Fibroblast of lung (primary cell): ENCODE data around the gene CIAPIN1. TPM values are rescaled to one million over a fixed set of nuclear protein-coding genes. Genes with fewer than 3 reads are reported as not detected.

ENCODE experiments used
- DNase-seq, 2 donors: peaks; one replicate each; pipeline versions ENCODE4 v3.0.0 to v3.0.0-alpha.2; 2010; ENCODE audit warnings: low read depth in 2 of 2
- H2AFZ ChIP-seq: 2 replicates; pipeline ENCODE4 v1.5.1; 2012; ENCODE audit warnings: low read length, control low read depth, inconsistent platforms
- H3K27ac ChIP-seq: 2 replicates; pipeline ENCODE4 v1.5.1; 2011; ENCODE audit warnings: low read length, control low read depth; ENCODE audit not compliant: insufficient read depth
- H3K27me3 ChIP-seq: 2 replicates; pipeline ENCODE4 v1.5.1; 2011; ENCODE audit warnings: mild to moderate bottlenecking, low read length; ENCODE audit not compliant: control insufficient read depth, insufficient read depth
- H3K36me3 ChIP-seq: 2 replicates; pipeline ENCODE4 v1.5.1; 2011; ENCODE audit warnings: low read length; ENCODE audit not compliant: control insufficient read depth, insufficient read depth
- H3K4me1 ChIP-seq: 2 replicates; pipeline ENCODE4 v1.5.1; 2011; ENCODE audit warnings: low read length; ENCODE audit not compliant: control insufficient read depth, insufficient read depth; ENCODE audit errors: extremely low read depth
- H3K4me2 ChIP-seq: 2 replicates; pipeline ENCODE4 v1.5.1; 2011; ENCODE audit warnings: low read length, control low read depth; ENCODE audit not compliant: insufficient read depth; ENCODE audit errors: extremely low read depth
- H3K4me3 ChIP-seq, 4 experiments: fragments of 200-600 bp in 1 of 4; sonication (generic) in 1 of 4; replicated peaks in 1 of 4; 2 replicates each; pipeline ENCODE4 v1.5.1; 2011 to 2016; ENCODE audit warnings: low read length in 4 of 4, low read depth in 3 of 4, mild to moderate bottlenecking in 3 of 4, control low read depth in 2 of 4, inconsistent platforms in 1 of 4, mixed read lengths in 1 of 4; ENCODE audit not compliant: insufficient read depth in 1 of 4; ENCODE audit errors: control extremely low read depth in 1 of 4
- H3K79me2 ChIP-seq: 2 replicates; pipeline ENCODE4 v1.5.1; 2012; ENCODE audit warnings: mild to moderate bottlenecking, low read length, inconsistent platforms; ENCODE audit not compliant: control insufficient read depth, insufficient read depth
- H3K9ac ChIP-seq: 2 replicates; pipeline ENCODE4 v1.5.1; 2011; ENCODE audit warnings: mild to moderate bottlenecking, low read length, control low read depth; ENCODE audit not compliant: insufficient read depth
- H3K9me3 ChIP-seq: 2 replicates; pipeline ENCODE4 v1.5.1; 2012; ENCODE audit warnings: low read depth, low read length; ENCODE audit not compliant: control insufficient read depth, insufficient read depth
- H4K20me1 ChIP-seq: 2 replicates; pipeline ENCODE4 v1.5.1; 2011; ENCODE audit warnings: low read length; ENCODE audit not compliant: control insufficient read depth, insufficient read depth; ENCODE audit errors: extremely low read depth
- EZH2 ChIP-seq: IDR thresholded peaks from 2 replicates; pipeline ENCODE4 v1.5.1; 2012; ENCODE audit warnings: low read length, control low read depth, mild to moderate bottlenecking; ENCODE audit errors: missing control alignments
- polyA plus RNA-seq, 2 donors: library from polyadenylated mRNA; depleted of rRNA in 1 of 2; stranded (reverse) in 1 of 2; unstranded in 1 of 2; fragments of >200 nt; gene quantifications; 2 replicates each; pipeline ENCODE4 v1.2.1, GENCODE V29; 2011 to 2012; ENCODE audit warnings: missing spikeins in 1 of 2
- total RNA-seq: library from RNA; depleted of rRNA; stranded (reverse); fragments of >200 nt; gene quantifications from 2 replicates; pipeline ENCODE4 v1.2.1, GENCODE V29; 2014
- TF ChIP-seq, protein P1 (sequence below), 2 donors: IDR thresholded peaks in 1 of 2; conservative IDR thresholded peaks in 1 of 2; 1 replicate in 1 of 2; 2 replicates in 1 of 2; pipeline ENCODE4 v1.5.1; 2011 to 2012; ENCODE audit warnings: low read length in 2 of 2, control low read depth in 1 of 2, inconsistent platforms in 1 of 2, low read depth in 1 of 2, mild to moderate bottlenecking in 1 of 2

Gene CIAPIN1
- total and polyA plus RNA-seq, 2 donors (not counting 1 experiment from before 2014, with no cell fraction given): 38.3 to 40.2 TPM

DNA sequence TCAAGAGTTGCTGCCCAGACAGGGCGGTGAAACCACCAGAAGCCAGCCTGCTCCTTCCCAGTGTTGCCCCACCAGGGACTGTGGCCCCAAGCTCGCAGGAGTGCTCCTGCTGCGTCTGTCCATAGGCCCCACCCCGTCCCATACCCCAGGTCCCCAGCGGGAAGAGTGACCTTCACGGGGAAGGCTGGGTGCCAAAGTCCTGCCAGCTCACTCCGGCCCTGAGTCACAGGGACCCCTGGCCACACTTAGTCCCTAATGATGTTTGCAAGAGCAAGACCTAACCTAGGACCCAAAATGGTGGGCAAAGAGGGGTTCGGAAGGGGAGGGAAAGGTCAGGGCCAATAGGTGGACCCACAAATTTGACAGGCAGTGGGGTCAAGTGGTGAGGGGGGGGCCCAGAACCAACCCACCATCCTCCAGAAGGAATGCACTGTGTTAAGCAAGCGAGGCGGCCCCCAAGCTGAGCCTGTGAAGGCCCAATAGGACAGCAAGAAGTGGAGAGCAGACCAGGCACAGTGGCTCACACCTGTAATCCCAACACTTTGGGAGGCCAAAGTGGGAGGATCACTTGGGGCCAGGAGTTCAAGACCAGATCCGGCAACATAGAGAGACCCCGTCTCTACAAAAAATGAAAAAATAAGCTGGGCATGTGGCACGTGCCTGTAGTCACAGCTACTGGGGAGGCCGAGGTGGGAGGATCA, 35.8 kb upstream of the CIAPIN1 start:
- Histone ChIP-seq H3K4me3 (no peak overlapping the region), H4K20me1 (no peaks in the 10 kb centered on the region), H2AFZ (no peak overlapping the region), H3K9me3 (no peaks in the 10 kb centered on the region), H3K4me1 (peaks cover 16% of the 10 kb centered on the region), H3K9ac (no peak overlapping the region), H3K36me3 (no peaks in the 10 kb centered on the region), H3K79me2 (no peaks in the 10 kb centered on the region), H3K4me2 (no peak overlapping the region), H3K27me3 (no peaks in the 10 kb centered on the region), H3K27ac (no peak overlapping the region)
- DNase-seq: no peak
- TF ChIP-seq, protein P1, sequence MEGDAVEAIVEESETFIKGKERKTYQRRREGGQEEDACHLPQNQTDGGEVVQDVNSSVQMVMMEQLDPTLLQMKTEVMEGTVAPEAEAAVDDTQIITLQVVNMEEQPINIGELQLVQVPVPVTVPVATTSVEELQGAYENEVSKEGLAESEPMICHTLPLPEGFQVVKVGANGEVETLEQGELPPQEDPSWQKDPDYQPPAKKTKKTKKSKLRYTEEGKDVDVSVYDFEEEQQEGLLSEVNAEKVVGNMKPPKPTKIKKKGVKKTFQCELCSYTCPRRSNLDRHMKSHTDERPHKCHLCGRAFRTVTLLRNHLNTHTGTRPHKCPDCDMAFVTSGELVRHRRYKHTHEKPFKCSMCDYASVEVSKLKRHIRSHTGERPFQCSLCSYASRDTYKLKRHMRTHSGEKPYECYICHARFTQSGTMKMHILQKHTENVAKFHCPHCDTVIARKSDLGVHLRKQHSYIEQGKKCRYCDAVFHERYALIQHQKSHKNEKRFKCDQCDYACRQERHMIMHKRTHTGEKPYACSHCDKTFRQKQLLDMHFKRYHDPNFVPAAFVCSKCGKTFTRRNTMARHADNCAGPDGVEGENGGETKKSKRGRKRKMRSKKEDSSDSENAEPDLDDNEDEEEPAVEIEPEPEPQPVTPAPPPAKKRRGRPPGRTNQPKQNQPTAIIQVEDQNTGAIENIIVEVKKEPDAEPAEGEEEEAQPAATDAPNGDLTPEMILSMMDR (conservative IDR thresholded peaks at IDR 0.05 in 1 of 2, IDR thresholded peaks at IDR 0.05 in 1 of 2; ENCODE audit: low read depth in 1 of 2, low read length in 2 of 2): no peak
- TF ChIP-seq EZH2: no peak

DNA sequence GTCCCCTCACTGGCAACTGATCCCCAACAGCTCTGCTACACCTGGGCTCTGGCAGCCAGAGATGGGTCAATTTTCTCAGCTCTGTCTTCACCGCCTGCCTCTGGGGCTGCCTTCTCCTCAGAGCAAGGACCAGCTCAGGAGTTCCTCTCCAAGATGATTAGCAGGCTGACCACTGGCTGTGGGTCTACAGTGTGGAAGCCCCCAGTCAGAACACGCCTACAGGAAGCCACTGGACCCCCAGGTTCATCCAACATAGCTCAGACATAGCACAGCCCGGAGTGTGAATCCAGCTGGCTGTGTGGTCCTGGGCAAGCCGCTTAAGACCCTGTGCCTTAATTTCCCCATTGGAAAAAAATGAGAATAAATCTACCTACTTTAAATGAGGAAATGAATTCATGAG, 34.2 kb upstream of the CIAPIN1 start:
- Histone ChIP-seq H3K79me2 (no peaks in the 10 kb centered on the region), H3K27me3 (no peaks in the 10 kb centered on the region), H2AFZ (no peak overlapping the region), H3K4me2 (no peak overlapping the region), H3K4me1 (peaks cover 16% of the 10 kb centered on the region), H4K20me1 (no peaks in the 10 kb centered on the region), H3K36me3 (no peaks in the 10 kb centered on the region), H3K9me3 (no peaks in the 10 kb centered on the region), H3K9ac (no peak overlapping the region), H3K27ac (no peak overlapping the region), H3K4me3 (no peak overlapping the region)
- no peak for DNase-seq
- TF ChIP-seq, protein P1 (conservative IDR thresholded peaks at IDR 0.05 in 1 of 2, IDR thresholded peaks at IDR 0.05 in 1 of 2; ENCODE audit: low read depth in 1 of 2, low read length in 2 of 2): no peak
- TF ChIP-seq EZH2: no peak

DNA sequence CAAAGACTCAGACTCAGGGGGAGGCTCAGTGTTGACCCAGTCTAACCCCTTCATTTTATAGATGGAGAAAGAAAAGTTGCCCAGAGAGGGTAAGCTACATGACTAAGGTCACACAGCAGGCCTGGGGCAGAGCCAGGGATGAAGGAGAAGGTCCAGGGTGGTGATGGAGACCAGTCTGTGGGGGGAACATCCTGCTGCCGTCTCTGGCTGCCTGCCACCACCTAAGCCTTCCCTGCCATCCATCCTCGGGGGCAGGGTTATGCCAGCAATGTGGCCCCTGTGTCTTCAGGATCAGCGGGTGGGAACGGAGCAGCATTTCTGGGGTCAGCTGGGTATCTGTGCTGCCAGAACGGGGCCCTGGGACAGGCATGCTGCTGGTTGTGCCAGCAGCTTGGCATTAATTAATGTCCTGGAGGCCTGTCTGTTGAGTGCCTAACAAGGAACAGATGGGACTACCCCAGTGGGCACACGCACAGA, 33.6 kb upstream of the CIAPIN1 start:
- Histone ChIP-seq H3K27ac (no peak overlapping the region), H2AFZ (no peak overlapping the region), H3K4me1 (peaks cover 16% of the 10 kb centered on the region), H3K79me2 (no peaks in the 10 kb centered on the region), H3K4me2 (no peak overlapping the region), H3K36me3 (no peaks in the 10 kb centered on the region), H4K20me1 (no peaks in the 10 kb centered on the region), H3K27me3 (no peaks in the 10 kb centered on the region), H3K9ac (no peak overlapping the region), H3K9me3 (no peaks in the 10 kb centered on the region), H3K4me3 (no peak overlapping the region)
- DNase-seq: no peak
- TF ChIP-seq, protein P1 (conservative IDR thresholded peaks at IDR 0.05 in 1 of 2, IDR thresholded peaks at IDR 0.05 in 1 of 2; ENCODE audit: low read depth in 1 of 2, low read length in 2 of 2): no peak
- no peak for TF ChIP-seq EZH2
